GM12878 (cell line): ENCODE results near the gene UBXN7.

Experiments used
- E4F1 ChIP-seq: fragments of 450-650 bp; IDR thresholded peaks from 2 replicates; pipeline ENCODE4 v1.6.1; 2018; ENCODE audit warnings: borderline replicate concordance, mild to moderate bottlenecking; ENCODE audit not compliant: partially characterized antibody
- ESRRA ChIP-seq: IDR thresholded peaks from 2 replicates; pipeline ENCODE4 v1.6.1; 2012; ENCODE audit warnings: mild to moderate bottlenecking, low read length, improper control_type of control experiment
- KAT2A ChIP-seq: conservative IDR thresholded peaks from 2 replicates; pipeline ENCODE4 v1.6.1; 2011; ENCODE audit warnings: low read depth, low read length; ENCODE audit not compliant: control insufficient read depth
- MTA2 ChIP-seq: fragments of 450-650 bp; IDR thresholded peaks from 2 replicates; pipeline ENCODE4 v1.6.1; 2016; ENCODE audit warnings: low read depth, mild to moderate bottlenecking, moderate library complexity
- NRF1 ChIP-seq: conservative IDR thresholded peaks from 2 replicates; pipeline ENCODE4 v1.6.1; 2011; ENCODE audit warnings: mild to moderate bottlenecking, low read depth, low read length, improper control_type of control experiment
- POLR2A ChIP-seq: IDR thresholded peaks from 2 replicates; pipeline ENCODE4 v1.6.1; 2011; ENCODE audit warnings: low read depth, mild to moderate bottlenecking, low read length
- POLR2AphosphoS5 ChIP-seq: IDR thresholded peaks from 2 replicates; pipeline ENCODE4 v1.6.1; 2011; ENCODE audit warnings: mild to moderate bottlenecking, low read length, inconsistent platforms
- STAT3 ChIP-seq: IDR thresholded peaks from 2 replicates; pipeline ENCODE4 v1.6.1; 2011; ENCODE audit warnings: low read depth, low read length, improper control_type of control experiment
- TAF1 ChIP-seq: IDR thresholded peaks from 2 replicates; pipeline ENCODE4 v1.6.1; 2011; ENCODE audit warnings: mild to moderate bottlenecking, low read depth, low read length, borderline replicate concordance

GRCh38 chr3:196323016-196323415 is 109.2 kb downstream of the UBXN7 start:
- TF ChIP-seq E4F1, result no peak
- TF ChIP-seq POLR2AphosphoS5, result no peak
- no peak for TF ChIP-seq NRF1
- no peak for TF ChIP-seq POLR2A
- no peak for TF ChIP-seq KAT2A
- TF ChIP-seq MTA2, result no peak
- TF ChIP-seq STAT3, result no peak
- TF ChIP-seq ESRRA, result no peak
- TF ChIP-seq TAF1, result no peak
